ENCODE results near the gene TGOLN2. TPM values are rescaled to one million over a fixed set of nuclear protein-coding genes. Genes with fewer than 3 reads are reported as not detected.

TGOLN2 gene
- polyA plus RNA-seq, 3 donors from 2014 or later: 28.7 to 75.4 (median 36.4) TPM

DNA sequence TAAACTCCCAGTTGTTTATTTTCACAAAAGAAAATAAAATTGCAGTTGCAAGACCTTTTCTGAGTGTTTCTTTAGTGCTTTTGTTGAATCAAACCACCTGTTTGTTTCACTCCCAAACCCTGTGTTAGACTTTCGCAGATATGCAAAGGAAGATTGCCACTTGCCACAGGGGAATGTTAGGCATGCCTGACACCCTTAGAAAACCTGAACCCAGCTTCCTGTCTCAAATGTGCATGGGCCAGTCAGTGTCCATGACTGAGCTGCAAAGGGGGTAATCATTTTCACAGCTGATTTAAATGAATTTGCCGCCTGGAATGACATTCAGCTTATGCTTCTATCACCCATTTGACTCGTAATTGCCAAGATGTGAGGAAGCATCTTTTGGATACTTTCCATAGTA, 17.5 kb downstream of the TGOLN2 start:
- H3K9me3 Mint-ChIP-seq: no peaks in the 10 kb centered on the region
- H3K27me3 Mint-ChIP-seq (ENCODE audit: low read depth in 3 of 3): peaks cover 4 to 8% (median 8%) of the 10 kb centered on the region in 3 donors
- H3K27ac Mint-ChIP-seq: peak overlapping the region; percentile 77 to 93 (median 86)
- peaks cover 40 to 49% of the 10 kb centered on the region in 2 donors for H3K4me1 Mint-ChIP-seq
- H3K36me3 Mint-ChIP-seq: peaks cover 0 to 6% (median 4%) of the 10 kb centered on the region in 3 donors
- H3K4me3 Mint-ChIP-seq: peak overlapping the region; percentile 69 to 84 (median 78)
- DNase-seq: no peak

DNA sequence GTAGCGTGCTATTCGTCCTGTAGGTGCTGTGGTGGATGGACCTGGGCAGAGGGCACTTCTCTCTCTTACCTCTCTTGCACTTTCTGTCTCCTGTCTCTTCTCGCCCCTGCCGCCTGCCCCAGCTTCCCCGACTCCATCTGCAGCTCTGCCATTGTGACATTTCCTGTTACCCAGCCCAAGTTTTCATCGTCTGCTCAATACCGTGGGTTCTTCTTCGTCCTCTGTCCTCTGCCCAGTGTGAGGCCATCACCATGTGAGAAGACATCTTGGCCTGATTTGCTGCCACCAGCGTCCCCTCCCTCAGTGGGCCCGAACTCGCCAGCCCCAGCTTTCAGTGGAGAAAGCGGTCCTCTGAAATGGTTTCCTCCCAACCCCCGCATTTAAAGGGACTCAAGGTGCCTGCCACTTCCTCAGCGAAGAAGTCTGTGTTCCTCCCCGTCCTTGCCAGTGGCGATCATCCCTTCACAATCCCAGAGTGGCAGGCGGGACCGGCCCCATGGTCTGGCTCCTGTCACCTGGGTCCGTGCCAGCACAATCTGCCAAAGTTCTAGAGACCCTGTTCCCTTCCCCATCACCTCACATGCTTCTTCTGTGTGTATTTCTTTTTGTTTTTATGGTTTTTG, 18.0 kb downstream of the TGOLN2 start:
- DNase-seq: peak; percentile 30 to 34 (median 32)
- Mint-ChIP-seq H3K27ac (peak overlapping the region; percentile 77 to 93 (median 86)), H3K4me1 (peaks cover 40 to 49% of the 10 kb centered on the region in 2 donors), H3K4me3 (peak overlapping the region; percentile 69 to 84 (median 78)), H3K27me3 (ENCODE audit: low read depth in 3 of 3) (peaks cover 4 to 8% (median 8%) of the 10 kb centered on the region in 3 donors), H3K9me3 (no peaks in the 10 kb centered on the region), H3K36me3 (peaks cover 0 to 6% (median 4%) of the 10 kb centered on the region in 3 donors)

DNA sequence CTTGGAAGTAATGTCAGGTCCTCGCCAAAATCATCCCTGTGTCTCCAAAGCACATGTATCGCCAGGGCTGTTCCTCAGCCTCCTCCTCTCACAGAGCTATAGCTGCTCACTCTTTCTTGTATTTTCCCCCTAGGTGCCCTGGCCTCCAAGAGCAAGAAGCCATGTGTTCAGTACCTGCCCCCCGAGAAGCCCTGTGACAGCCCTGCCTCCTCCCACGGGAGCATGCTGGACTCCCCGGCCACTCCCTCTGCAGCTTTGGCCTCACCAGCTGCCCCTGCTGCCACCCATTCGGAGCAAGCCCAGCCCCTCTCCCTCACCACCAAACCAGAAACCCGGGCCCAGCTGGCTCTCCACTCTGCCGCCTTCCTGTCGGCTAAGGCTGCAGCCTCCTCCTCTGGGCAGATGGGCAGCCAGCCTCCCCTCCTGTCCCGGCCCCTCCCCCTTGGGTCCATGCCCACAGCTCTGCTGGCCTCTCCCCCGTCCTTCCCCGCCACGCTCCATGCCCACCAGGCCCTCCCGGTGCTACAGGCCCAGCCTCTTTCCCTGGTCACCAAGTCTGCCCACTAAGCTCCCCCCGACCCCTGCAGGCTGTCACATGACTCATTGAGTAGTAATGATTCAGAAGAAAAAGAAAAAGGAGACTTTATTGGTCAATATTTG, 18.8 kb downstream of the TGOLN2 start:
- peaks cover 4 to 8% (median 6%) of the 10 kb centered on the region in 3 donors for H3K27me3 Mint-ChIP-seq (ENCODE audit: low read depth in 3 of 3)
- H3K4me3 Mint-ChIP-seq: peak overlapping the region; percentile 69 to 84 (median 78)
- peak overlapping the region; percentile 80 to 93 (median 86) for H3K27ac Mint-ChIP-seq
- no peaks in the 10 kb centered on the region for H3K9me3 Mint-ChIP-seq
- no peak for DNase-seq
- H3K36me3 Mint-ChIP-seq: peaks cover 0 to 3% (median 0%) of the 10 kb centered on the region in 3 donors
- peaks cover 40 to 44% of the 10 kb centered on the region in 2 donors for H3K4me1 Mint-ChIP-seq

DNA sequence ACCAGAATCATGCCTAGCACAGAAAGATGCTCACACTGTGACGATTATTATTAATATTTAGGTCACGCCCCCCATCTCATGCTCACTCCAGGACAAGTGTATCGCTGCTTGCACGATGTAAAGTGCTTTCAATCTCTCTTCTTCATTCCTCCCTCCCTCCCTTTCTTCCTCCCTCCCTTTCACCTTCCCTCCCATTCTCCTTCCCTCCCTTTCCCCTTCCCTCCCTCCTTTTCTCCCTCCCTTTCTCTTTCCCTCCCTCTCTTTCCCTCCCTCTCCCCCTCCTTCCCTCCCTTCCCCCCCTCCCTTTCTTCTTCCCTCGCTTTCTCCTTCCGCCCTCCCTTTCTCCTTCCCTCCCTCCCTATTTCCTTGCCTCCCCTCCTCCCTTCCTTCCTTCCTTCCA, 19.6 kb downstream of the TGOLN2 start:
- H3K27me3 Mint-ChIP-seq (ENCODE audit: low read depth in 3 of 3): peaks cover 2 to 9% (median 6%) of the 10 kb centered on the region in 3 donors
- H3K9me3 Mint-ChIP-seq: no peaks in the 10 kb centered on the region
- peaks cover 37 to 44% of the 10 kb centered on the region in 2 donors for H3K4me1 Mint-ChIP-seq
- H3K4me3 Mint-ChIP-seq: peak overlapping the region in 2 of 5 donors; percentile 54 to 69
- peak overlapping the region in 5 of 6 donors; percentile 30 to 91 (median 84) for H3K27ac Mint-ChIP-seq
- no peaks in the 10 kb centered on the region for H3K36me3 Mint-ChIP-seq
- DNase-seq: no peak

DNA sequence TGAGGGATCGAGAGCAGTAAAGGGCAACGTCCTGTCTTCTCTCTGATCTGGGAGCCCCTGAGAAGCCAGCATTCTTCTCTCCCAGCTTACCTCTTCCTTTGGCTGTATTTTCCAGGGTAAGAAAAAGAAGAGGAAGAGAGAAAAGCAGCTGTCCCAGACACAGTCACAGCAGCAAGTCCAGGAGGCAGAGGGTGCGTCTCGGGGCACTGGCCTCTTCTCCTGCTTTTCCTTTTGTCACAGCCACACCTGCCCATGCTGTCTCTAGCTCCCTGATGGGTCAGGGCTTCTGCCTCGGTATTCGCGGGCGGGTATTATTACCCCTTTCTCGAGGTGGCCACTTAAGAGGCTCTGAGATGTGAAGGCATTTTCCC, 20.3 kb downstream of the TGOLN2 start:
- no peak for DNase-seq
- Mint-ChIP-seq H3K36me3 (no peaks in the 10 kb centered on the region), H3K9me3 (no peaks in the 10 kb centered on the region), H3K27ac (peak overlapping the region in 2 of 6 donors; percentile 51 to 55), H3K27me3 (ENCODE audit: low read depth in 3 of 3) (peaks cover 3 to 11% (median 6%) of the 10 kb centered on the region in 3 donors), H3K4me3 (peak overlapping the region; percentile 57 to 78 (median 68)), H3K4me1 (peaks cover 37 to 44% of the 10 kb centered on the region in 2 donors)

DNA sequence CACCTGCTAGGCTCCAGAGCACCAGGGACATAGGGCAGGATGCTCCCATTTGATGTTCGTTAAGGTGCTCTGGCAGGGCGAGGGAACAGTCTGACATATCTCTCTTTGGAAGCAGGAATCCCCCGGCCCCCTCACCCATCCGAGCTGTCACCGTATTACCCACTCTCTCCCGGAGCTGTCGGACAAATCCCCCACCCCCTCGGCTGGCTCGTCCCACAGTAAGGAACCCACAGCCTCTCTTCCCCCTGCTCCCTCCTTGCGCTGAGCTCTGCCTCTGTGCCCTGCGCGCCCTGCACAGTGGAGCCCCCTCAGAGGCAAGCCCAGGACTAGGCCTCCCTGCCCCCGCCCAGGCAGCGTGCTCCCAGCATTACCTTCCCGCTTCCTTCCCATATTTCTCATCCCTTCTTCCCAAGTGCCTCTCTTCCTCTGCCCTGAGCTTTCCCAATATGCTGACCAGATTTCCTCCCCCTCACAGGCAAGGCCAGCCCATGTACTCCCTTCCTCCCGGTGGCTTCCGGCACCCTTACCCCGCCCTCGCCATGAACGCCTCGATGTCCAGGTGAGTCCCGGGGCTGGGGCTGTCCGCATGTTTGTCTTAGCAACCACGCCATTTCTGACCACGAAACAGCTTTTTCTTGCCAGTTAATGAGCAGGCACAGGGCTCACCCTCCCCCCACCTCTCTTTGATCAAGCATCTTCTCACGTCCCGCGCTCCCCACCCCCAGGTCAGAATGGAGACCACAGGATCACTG, 23.8 kb downstream of the TGOLN2 start:
- H3K27ac Mint-ChIP-seq: no peak overlapping the region
- no peaks in the 10 kb centered on the region for H3K36me3 Mint-ChIP-seq
- H3K9me3 Mint-ChIP-seq: no peaks in the 10 kb centered on the region
- H3K27me3 Mint-ChIP-seq (ENCODE audit: low read depth in 3 of 3): peaks cover 8 to 9% (median 8%) of the 10 kb centered on the region in 3 donors
- peaks cover 17 to 20% of the 10 kb centered on the region in 2 donors for H3K4me1 Mint-ChIP-seq
- DNase-seq: no peak
- H3K4me3 Mint-ChIP-seq: no peak overlapping the region

DNA sequence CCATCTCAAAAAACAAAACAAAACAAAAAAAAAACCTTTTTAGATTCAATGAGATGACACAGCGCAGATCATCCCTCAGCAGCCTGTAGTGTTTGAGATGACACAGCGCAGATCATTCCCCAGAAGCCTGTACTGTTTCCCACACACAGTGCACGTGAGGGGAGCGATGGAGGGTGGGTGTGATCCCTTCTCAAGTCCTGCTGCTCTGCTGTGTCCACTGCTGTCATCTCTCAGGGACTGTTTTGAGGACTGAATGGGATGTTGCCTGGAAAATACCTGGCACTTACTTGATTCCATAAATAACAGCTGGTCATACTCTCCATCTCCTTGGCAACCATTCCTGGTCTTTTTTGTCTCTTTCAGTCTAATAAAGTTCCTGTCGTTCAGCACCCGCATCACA, 25.7 kb downstream of the TGOLN2 start:
- no peak for DNase-seq
- Mint-ChIP-seq H3K36me3 (no peaks in the 10 kb centered on the region), H3K27ac (no peak overlapping the region), H3K4me3 (no peak overlapping the region), H3K9me3 (no peaks in the 10 kb centered on the region), H3K27me3 (ENCODE audit: low read depth in 3 of 3) (peaks cover 7 to 8% (median 8%) of the 10 kb centered on the region in 3 donors), H3K4me1 (peaks cover 3 to 4% of the 10 kb centered on the region in 2 donors)

DNA sequence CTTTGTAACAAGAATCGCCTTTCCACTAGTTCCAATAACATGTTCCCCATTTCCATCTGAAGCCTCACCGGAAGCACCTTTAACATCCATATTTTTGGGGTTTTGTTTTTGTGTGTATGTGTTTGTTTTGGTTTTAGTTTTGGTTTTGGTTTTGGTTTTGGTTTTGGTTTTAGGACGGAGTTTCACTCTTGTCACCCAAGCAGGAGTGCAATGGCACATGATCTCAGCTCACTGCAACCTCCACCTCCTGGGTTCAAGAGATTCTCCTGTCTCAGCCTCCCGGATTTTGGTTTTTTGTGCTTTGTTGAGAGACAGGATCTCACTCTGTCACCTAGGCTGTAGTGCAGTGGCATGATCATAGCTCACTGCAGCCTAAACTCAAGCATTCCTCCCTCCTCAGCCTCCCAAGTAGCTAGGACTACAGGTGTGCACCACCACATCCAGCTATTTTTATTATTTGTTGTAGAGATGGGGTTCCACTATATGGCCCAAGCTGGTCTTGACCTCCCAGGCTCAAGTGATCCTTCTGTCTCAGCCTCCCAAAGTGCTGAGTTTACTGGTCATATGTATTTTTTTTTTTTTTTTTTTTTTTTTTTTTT, 36.3 kb downstream of the TGOLN2 start:
- Mint-ChIP-seq H3K4me3 (peak overlapping the region; percentile 49 to 75 (median 68)), H3K36me3 (no peaks in the 10 kb centered on the region), H3K27me3 (ENCODE audit: low read depth in 3 of 3) (peaks cover 5 to 11% (median 7%) of the 10 kb centered on the region in 3 donors), H3K9me3 (no peaks in the 10 kb centered on the region), H3K4me1 (peaks cover 17% of the 10 kb centered on the region in 2 donors), H3K27ac (peak overlapping the region; percentile 81 to 93 (median 90))
- DNase-seq: peak; percentile 42 to 65 (median 60)

DNA sequence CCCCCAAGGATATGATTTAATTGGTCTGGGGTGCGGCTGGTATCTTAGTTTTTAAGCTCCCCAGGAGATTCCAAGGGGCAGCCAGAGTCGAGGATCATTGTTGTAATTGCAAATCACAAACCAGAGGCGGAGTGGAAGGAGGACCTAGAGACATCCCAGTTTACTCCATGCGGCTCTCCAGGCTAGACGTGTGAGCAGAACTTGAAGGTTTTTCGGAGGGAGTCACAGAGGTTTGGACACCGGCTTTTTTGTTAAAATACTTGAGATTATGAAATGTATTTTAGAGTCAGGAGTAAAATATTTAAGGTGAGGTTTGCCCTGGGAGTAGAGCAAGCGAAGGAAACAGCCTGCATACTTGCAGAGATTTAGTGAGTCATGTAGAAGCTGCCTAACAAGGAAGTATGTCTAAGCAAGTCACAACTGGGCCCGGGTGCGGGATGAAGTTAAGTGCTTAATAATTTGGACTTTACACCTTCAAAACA, 39.5 kb downstream of the TGOLN2 start:
- no peaks in the 10 kb centered on the region for H3K9me3 Mint-ChIP-seq
- peaks cover 17% of the 10 kb centered on the region in 2 donors for H3K4me1 Mint-ChIP-seq
- no peak overlapping the region for H3K27ac Mint-ChIP-seq
- peaks cover 7 to 12% (median 9%) of the 10 kb centered on the region in 3 donors for H3K27me3 Mint-ChIP-seq (ENCODE audit: low read depth in 3 of 3)
- H3K36me3 Mint-ChIP-seq: no peaks in the 10 kb centered on the region
- H3K4me3 Mint-ChIP-seq: no peak overlapping the region
- DNase-seq: no peak

DNA sequence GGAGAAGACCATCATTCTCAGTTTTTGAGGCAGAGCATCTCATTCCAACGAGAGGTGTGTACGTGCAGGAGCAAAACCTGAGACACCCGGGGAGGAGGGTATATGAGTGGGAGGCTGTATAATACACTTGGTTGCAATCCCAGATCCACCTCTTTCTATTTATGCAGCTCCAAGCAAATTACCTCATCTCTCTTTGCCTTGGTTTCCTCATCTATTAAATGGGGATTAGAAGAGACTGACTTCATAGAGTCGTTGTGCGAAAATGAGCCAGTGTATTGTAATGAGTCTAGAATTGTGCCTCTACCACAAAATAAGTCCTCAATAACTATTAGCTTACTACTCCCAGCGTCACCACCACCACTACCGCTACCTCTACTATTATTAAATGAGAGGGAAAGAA, 40.1 kb downstream of the TGOLN2 start:
- no peaks in the 10 kb centered on the region for H3K9me3 Mint-ChIP-seq
- peaks cover 7 to 12% (median 9%) of the 10 kb centered on the region in 3 donors for H3K27me3 Mint-ChIP-seq (ENCODE audit: low read depth in 3 of 3)
- H3K4me3 Mint-ChIP-seq: no peak overlapping the region
- no peak overlapping the region for H3K27ac Mint-ChIP-seq
- H3K36me3 Mint-ChIP-seq: no peaks in the 10 kb centered on the region
- H3K4me1 Mint-ChIP-seq: peaks cover 17% of the 10 kb centered on the region in 2 donors
- DNase-seq: no peak

DNA sequence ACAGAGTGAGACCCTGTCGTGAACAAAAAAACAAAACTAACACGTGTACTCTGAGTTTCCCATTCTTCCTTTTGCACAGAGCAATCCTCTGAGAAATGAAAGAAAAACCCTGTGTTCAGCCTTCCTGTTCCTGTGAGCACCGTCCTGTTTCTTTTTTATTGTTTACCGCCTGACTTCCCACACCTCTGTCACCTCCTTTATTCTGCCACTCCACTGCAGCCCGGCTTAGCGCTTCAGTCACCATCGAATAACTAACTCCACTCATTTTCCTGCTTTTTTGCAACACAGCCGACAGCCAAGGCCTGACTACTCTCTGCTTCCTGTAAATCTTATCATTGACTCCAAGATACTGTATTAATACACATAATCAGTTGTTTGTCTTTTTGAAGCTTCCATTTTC, 40.9 kb downstream of the TGOLN2 start:
- Mint-ChIP-seq H3K27me3 (ENCODE audit: low read depth in 3 of 3) (peaks cover 7 to 12% (median 9%) of the 10 kb centered on the region in 3 donors), H3K27ac (peak overlapping the region in 1 of 6 donors; percentile 10), H3K4me1 (peaks cover 14 to 17% of the 10 kb centered on the region in 2 donors), H3K4me3 (no peak overlapping the region), H3K9me3 (no peaks in the 10 kb centered on the region), H3K36me3 (no peaks in the 10 kb centered on the region)
- no peak for DNase-seq

DNA sequence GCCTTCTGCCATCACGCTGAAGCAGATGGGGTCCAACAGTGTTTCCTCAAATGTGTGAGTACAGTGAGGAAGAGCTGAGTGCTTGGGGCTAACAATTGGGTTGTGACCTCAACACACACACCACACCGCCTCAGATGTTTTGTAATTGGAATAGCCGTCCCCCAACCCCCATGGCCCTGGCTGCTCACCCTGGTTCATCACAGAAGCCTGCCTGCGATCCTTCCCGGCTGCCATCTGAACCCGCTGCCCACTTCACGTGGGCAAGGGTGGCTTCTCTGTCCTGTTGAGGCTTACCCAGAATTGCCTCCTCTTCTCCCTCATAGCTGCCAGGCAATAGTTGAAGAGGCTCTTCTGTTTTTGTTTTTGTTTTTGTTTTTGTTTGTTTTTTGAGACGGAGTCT, 44.1 kb downstream of the TGOLN2 start:
- H3K4me1 Mint-ChIP-seq: no peaks in the 10 kb centered on the region
- H3K9me3 Mint-ChIP-seq: no peaks in the 10 kb centered on the region
- H3K36me3 Mint-ChIP-seq: no peaks in the 10 kb centered on the region
- peaks cover 2% of the 10 kb centered on the region in 3 donors for H3K27me3 Mint-ChIP-seq (ENCODE audit: low read depth in 3 of 3)
- no peak overlapping the region for H3K27ac Mint-ChIP-seq
- DNase-seq: no peak
- no peak overlapping the region for H3K4me3 Mint-ChIP-seq

DNA sequence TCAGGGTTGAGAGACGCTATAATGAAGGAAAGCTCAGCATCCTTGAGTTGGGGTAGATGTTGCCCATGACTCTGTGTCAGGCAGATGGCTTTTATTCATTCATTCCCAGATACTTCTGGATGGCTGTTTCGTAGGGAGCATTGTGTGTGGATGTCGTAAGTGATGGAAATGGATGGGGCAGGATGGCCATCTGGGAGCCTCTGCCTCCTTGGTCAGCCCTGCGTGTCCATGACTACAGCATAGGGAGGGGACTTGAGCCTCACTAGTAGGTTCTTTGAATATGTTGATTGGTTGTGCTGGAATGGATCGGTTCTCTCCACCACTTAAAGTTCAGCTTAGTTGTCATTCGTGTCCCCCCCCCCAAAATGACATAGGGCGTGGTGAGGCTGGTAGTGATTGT, 44.9 kb downstream of the TGOLN2 start:
- H3K4me1 Mint-ChIP-seq: no peaks in the 10 kb centered on the region
- H3K9me3 Mint-ChIP-seq: no peaks in the 10 kb centered on the region
- H3K27me3 Mint-ChIP-seq (ENCODE audit: low read depth in 3 of 3): peaks cover 2% of the 10 kb centered on the region in 3 donors
- DNase-seq: no peak
- no peak overlapping the region for H3K27ac Mint-ChIP-seq
- no peak overlapping the region for H3K4me3 Mint-ChIP-seq
- no peaks in the 10 kb centered on the region for H3K36me3 Mint-ChIP-seq
